Measurements from ENCODE around the gene CBY1.

DNA sequence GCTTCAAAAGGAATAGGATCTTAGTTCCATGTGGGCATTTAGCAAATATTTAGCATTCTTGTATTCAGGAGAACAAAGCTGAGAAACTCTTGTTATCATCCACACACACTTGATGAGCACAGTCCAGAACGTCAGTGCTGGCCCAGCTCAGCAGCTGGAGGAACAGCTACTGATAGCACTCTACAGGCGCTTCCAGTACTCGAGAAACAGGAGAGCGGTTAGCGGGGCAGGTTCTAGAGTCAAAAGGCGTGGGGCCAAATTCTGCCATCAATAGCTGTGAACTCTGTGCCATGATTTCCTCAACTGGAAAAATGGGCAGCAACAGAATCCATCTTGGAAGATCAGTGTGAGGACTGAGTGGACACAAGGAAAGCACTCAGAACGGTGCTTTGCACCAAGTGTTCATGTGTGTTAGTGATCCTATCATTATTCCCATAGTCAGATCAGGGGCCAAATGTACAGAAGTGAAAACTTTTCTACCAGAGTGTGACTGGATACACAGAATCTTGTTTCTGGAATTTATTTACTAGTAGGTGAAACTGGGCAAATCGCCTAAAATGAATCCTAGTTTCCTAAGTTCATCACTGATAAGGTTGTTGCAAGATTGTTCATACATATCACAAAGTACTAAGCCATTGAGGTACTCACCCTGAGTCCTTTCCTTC is 41.1 kb downstream of the CBY1 start:
- TF ChIP-seq POLR2AphosphoS5 (IDR thresholded peaks at IDR 0.05; ENCODE audit: low read length) (no peak), TAF1 (IDR thresholded peaks at IDR 0.05; ENCODE audit: borderline replicate concordance, low read depth, low read length) (no peak), ZNF24 (IDR thresholded peaks at IDR 0.05) (no peak), BHLHE40 (IDR thresholded peaks at IDR 0.05; ENCODE audit: borderline replicate concordance in 1 of 2, low read depth in 2 of 2, low read length in 1 of 2) (no peak)
- TF ChIP-seq, protein P1, sequence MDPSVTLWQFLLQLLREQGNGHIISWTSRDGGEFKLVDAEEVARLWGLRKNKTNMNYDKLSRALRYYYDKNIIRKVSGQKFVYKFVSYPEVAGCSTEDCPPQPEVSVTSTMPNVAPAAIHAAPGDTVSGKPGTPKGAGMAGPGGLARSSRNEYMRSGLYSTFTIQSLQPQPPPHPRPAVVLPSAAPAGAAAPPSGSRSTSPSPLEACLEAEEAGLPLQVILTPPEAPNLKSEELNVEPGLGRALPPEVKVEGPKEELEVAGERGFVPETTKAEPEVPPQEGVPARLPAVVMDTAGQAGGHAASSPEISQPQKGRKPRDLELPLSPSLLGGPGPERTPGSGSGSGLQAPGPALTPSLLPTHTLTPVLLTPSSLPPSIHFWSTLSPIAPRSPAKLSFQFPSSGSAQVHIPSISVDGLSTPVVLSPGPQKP (IDR thresholded peaks at IDR 0.05; ENCODE audit: low read depth, low read length), result no peak
- TF ChIP-seq, protein P2, sequence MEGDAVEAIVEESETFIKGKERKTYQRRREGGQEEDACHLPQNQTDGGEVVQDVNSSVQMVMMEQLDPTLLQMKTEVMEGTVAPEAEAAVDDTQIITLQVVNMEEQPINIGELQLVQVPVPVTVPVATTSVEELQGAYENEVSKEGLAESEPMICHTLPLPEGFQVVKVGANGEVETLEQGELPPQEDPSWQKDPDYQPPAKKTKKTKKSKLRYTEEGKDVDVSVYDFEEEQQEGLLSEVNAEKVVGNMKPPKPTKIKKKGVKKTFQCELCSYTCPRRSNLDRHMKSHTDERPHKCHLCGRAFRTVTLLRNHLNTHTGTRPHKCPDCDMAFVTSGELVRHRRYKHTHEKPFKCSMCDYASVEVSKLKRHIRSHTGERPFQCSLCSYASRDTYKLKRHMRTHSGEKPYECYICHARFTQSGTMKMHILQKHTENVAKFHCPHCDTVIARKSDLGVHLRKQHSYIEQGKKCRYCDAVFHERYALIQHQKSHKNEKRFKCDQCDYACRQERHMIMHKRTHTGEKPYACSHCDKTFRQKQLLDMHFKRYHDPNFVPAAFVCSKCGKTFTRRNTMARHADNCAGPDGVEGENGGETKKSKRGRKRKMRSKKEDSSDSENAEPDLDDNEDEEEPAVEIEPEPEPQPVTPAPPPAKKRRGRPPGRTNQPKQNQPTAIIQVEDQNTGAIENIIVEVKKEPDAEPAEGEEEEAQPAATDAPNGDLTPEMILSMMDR (IDR thresholded peaks at IDR 0.05 in 2 of 3, conservative IDR thresholded peaks at IDR 0.05 in 1 of 3; ENCODE audit: control insufficient read depth in 2 of 3, extremely low read depth in 1 of 3, insufficient read depth in 1 of 3, low read depth in 3 of 3, low read length in 3 of 3), result no peak
